HepG2 (cell line): ENCODE results near the gene PCSK6. TPM values are rescaled to one million over a fixed set of nuclear protein-coding genes. Genes with fewer than 3 reads are reported as not detected.

Experiments
- ATAC-seq: fragments of 200-7000 bp; cut with Tn5 transposase; 3 replicates; pipeline ENCODE4 v1.9.1; 2020; ENCODE audit warnings: mild to moderate bottlenecking, moderate library complexity
- BruUV-seq: library from RNA; stranded (reverse); fragments of 400-500 nt; replicated peaks from 2 replicates; lab custom pipeline; 2021; lab: Mats Ljungman, UMichigan
- CTCF ChIA-PET: fragments of 300-600 bp; formaldehyde crosslinking; extraction: SDS; loops from one replicate; lab custom pipeline; 2021; ENCODE audit warnings: low total read pairs, inconsistent platforms, low intra/inter-chr PET ratio; lab: Yijun Ruan, JAX
- POLR2A ChIA-PET: fragments of 350-600 bp; sonication (Branson Sonifier 250); formaldehyde crosslinking; loops from one replicate; lab custom pipeline; 2020; ENCODE audit warnings: antibody characterized with exemption, inconsistent platforms; lab: Yijun Ruan, JAX
- DNase-seq: peaks from one replicate; pipeline ENCODE4 v3.0.0-alpha.2; 2015; ENCODE audit warnings: low spot score
- FAIRE-seq: peaks from 3 replicates; lab custom pipeline; 2011; peaks lifted over from hg19 to GRCh38; lab: Jason Lieb, UNC
- H2AFZ ChIP-seq: one replicate; pipeline ENCODE4 v1.6.1; 2011; ENCODE audit warnings: low read length, inconsistent platforms
- H3K27ac ChIP-seq: fragments of 300-600 bp; 3 replicates; pipeline ENCODE4 v1.8.0; 2011; ENCODE audit warnings: mixed run types, mild to moderate bottlenecking, mixed read lengths, low read length, inconsistent platforms; ENCODE audit not compliant: insufficient read depth; ENCODE audit errors: extremely low read length
- H3K27me3 ChIP-seq, 2 experiments: fragments of 200-600 bp in 1 of 2; 2 replicates in 1 of 2; 3 replicates in 1 of 2; pipeline versions ENCODE4 v1.6.0 to v1.8.0; 2011; ENCODE audit warnings: low read length in 2 of 2, mild to moderate bottlenecking in 2 of 2, moderate library complexity in 2 of 2, inconsistent platforms in 1 of 2; ENCODE audit not compliant: insufficient read depth in 2 of 2, control insufficient read depth in 1 of 2
- H3K36me3 ChIP-seq, 2 experiments: fragments of 200-600 bp in 1 of 2; replicated peaks in 1 of 2; 2 replicates in 1 of 2; 3 replicates in 1 of 2; pipeline versions ENCODE4 v1.5.1 to v1.8.0; 2011; ENCODE audit warnings: low read length in 2 of 2, inconsistent platforms in 1 of 2; ENCODE audit not compliant: insufficient read depth in 2 of 2, control insufficient read depth in 1 of 2
- H3K4me1 ChIP-seq: 2 replicates; pipeline ENCODE4 v1.5.1; 2012; ENCODE audit warnings: low read length, inconsistent platforms; ENCODE audit not compliant: insufficient read depth
- H3K4me2 ChIP-seq: 2 replicates; pipeline ENCODE4 v1.6.0; 2011; ENCODE audit warnings: low read depth, low read length, inconsistent platforms
- H3K4me3 ChIP-seq, 3 experiments: fragments of 200-600 bp in 1 of 3; sonication (generic), shearing (Covaris generic) in 1 of 3; replicated peaks in 1 of 3; 2 replicates each; pipeline ENCODE4 v1.5.1; 2011 to 2016; ENCODE audit warnings: low read length in 3 of 3, inconsistent platforms in 2 of 3, low read depth in 2 of 3, mild to moderate bottlenecking in 2 of 3, control low read depth in 1 of 3, mixed read lengths in 1 of 3; ENCODE audit not compliant: insufficient read depth in 1 of 3
- H3K79me2 ChIP-seq: one replicate; pipeline ENCODE4 v1.6.1; 2011; ENCODE audit warnings: low read length, inconsistent platforms; ENCODE audit not compliant: insufficient read depth
- H3K9ac ChIP-seq: 2 replicates; pipeline ENCODE4 v1.6.0; 2011; ENCODE audit warnings: mild to moderate bottlenecking, low read depth, low read length, inconsistent platforms; ENCODE audit not compliant: insufficient read depth
- H3K9me3 ChIP-seq: 2 replicates; pipeline ENCODE4 v1.5.1; 2012; ENCODE audit warnings: mild to moderate bottlenecking, low read length
- H4K20me1 ChIP-seq: 2 replicates; pipeline ENCODE4 v1.6.0; 2011; ENCODE audit warnings: inconsistent platforms, mild to moderate bottlenecking, low read length, moderate library complexity; ENCODE audit not compliant: insufficient read depth
- ETV5 ChIP-seq: IDR thresholded peaks from 2 replicates; pipeline ENCODE4 v1.6.1; 2018; ENCODE audit warnings: missing biosample characterization, missing genetic modification reagents, inconsistent platforms, borderline replicate concordance
- FOSL1 ChIP-seq: sonication (generic); formaldehyde crosslinking; IDR thresholded peaks from 2 replicates; pipeline ENCODE4 v1.9.0; 2021; ENCODE audit warnings: missing genetic modification reagents, borderline replicate concordance
- FOXC1 ChIP-seq: sonication (generic); formaldehyde crosslinking; IDR thresholded peaks from 2 replicates; pipeline ENCODE4 v1.8.0; 2022; ENCODE audit warnings: mild to moderate bottlenecking, missing genetic modification reagents, borderline replicate concordance
- IKZF1 ChIP-seq: fragments of 450-650 bp; IDR thresholded peaks from 2 replicates; pipeline ENCODE4 v1.7.1; 2016
- MXI1 ChIP-seq: IDR thresholded peaks from 3 replicates; pipeline ENCODE4 v1.6.1; 2012; ENCODE audit warnings: low read depth, low read length, inconsistent platforms, borderline replicate concordance
- NFE2L2 ChIP-seq: fragments of 150-350 bp; IDR thresholded peaks from 2 replicates; pipeline ENCODE4 v1.6.1; 2014; ENCODE audit warnings: low read length
- SAP130 ChIP-seq: IDR thresholded peaks from 2 replicates; pipeline ENCODE4 v1.6.1; 2016; ENCODE audit warnings: low read depth
- SATB2 ChIP-seq: sonication (generic); formaldehyde crosslinking; IDR thresholded peaks from 2 replicates; pipeline ENCODE4 v1.5.0; 2020; ENCODE audit warnings: missing genetic modification reagents
- TFAP4 ChIP-seq: sonication (generic); IDR thresholded peaks from 2 replicates; pipeline ENCODE4 v1.6.1; 2016; ENCODE audit warnings: low read depth, borderline replicate concordance
- ZFP36 ChIP-seq: fragments of 150-350 bp; IDR thresholded peaks from 2 replicates; pipeline ENCODE4 v1.6.1; 2018; ENCODE audit warnings: borderline replicate concordance, low read length, low read depth; ENCODE audit not compliant: partially characterized antibody
- ZNF180 ChIP-seq: sonication (generic); formaldehyde crosslinking; IDR thresholded peaks from 2 replicates; pipeline ENCODE4 v1.4.0; 2020; ENCODE audit warnings: low read depth, missing genetic modification reagents, borderline replicate concordance
- ZNF317 ChIP-seq: sonication (generic); formaldehyde crosslinking; IDR thresholded peaks from 2 replicates; pipeline ENCODE4 v1.5.0; 2020; ENCODE audit warnings: mild to moderate bottlenecking, missing genetic modification reagents
- ZNF616 ChIP-seq: sonication (generic); formaldehyde crosslinking; IDR thresholded peaks from 2 replicates; pipeline ENCODE4 v1.5.0; 2020; ENCODE audit warnings: low read depth, mild to moderate bottlenecking, missing genetic modification reagents
- WGBS: methylation state at CpG from one replicate; pipeline ENCODE4 v1.1.6; 2017; ENCODE audit warnings: low lambda C conversion rate; 5-methylcytosine and 5-hydroxymethylcytosine counted together
- in situ Hi-C: cut with HindIII; loops from 2 replicates; pipeline ENCODE4 v1.10.0; 2017; ENCODE audit warnings: low pct_unique_long_range_greater_than_20kb; ENCODE audit not compliant: extremely low pct_ligation_motif_present
- intact Hi-C: fragments of 100-400 bp; cut with micrococcal nuclease; formaldehyde crosslinking; loops from one replicate; pipeline ENCODE4 v1.10.0; 2022; ENCODE audit not compliant: unreplicated experiment
- polyA plus RNA-seq, 8 experiments: library from polyadenylated mRNA; depleted of rRNA in 3 of 8; stranded (reverse) in 7 of 8; unstranded in 1 of 8; fragments of >200 nt; fragmentation: Illumina TruSeq in 4 of 8; extraction: Trizol in 4 of 8; gene quantifications; 2 replicates each; pipeline versions ENCODE4 v1.2.1 to v1.2.3, GENCODE V29; 2011 to 2016; ENCODE audit warnings: low read depth in 4 of 8, missing spikeins in 1 of 8, mixed read lengths in 1 of 8; ENCODE audit not compliant: insufficient read depth in 1 of 8
- total RNA-seq, 5 experiments: library from RNA; depleted of rRNA; stranded (reverse); fragments of >200 nt; fragmentation: Illumina TruSeq; extraction: Trizol; gene quantifications; 2 replicates each; pipeline ENCODE4 v1.2.3, GENCODE V29; 2016; ENCODE audit warnings: low read depth in 1 of 5
- TF ChIP-seq, protein P1 (sequence below): sonication (generic); formaldehyde crosslinking; IDR thresholded peaks from 2 replicates; pipeline ENCODE4 v1.5.0; 2020; ENCODE audit warnings: missing genetic modification reagents
- TF ChIP-seq, protein P2 (sequence below): sonication (generic); formaldehyde crosslinking; IDR thresholded peaks from 2 replicates; pipeline ENCODE4 v1.5.0; 2020; ENCODE audit warnings: mild to moderate bottlenecking, missing genetic modification reagents, moderate library complexity
- TF ChIP-seq, protein P3 (sequence below): fragments of 450-650 bp; IDR thresholded peaks from 2 replicates; pipeline ENCODE4 v1.6.1; 2017

The PCSK6 gene
- total and polyA plus RNA-seq, 2 of the 13 experiments (the other 11 are each of a cell fraction or from before 2014, with no cell fraction given): 56.5 to 155 TPM

GRCh38 chr15:101255615-101256241 is 233.8 kb downstream of the PCSK6 start:
- DNase-seq (peak; percentile 45), FAIRE-seq (no peak), ATAC-seq (peak; percentile 37)
- Histone ChIP-seq H3K9me3 (no peaks in the 10 kb centered on the region), H3K36me3 (no peaks in the 10 kb centered on the region), H3K27me3 (peaks cover 0 to 4% of the 10 kb centered on the region in 2 experiments; a peak in 2 of 5 replicates), H3K79me2 (peaks cover 3% of the 10 kb centered on the region), H3K9ac (no peak overlapping the region), H4K20me1 (peaks cover 2% of the 10 kb centered on the region; the same call in 1 of the 2 replicates), H3K4me2 (peak overlapping the region; percentile 60), H3K27ac (no peak overlapping the region), H2AFZ (peak overlapping the region; percentile 1), H3K4me3 (0 out of 6 replicates have a peak overlapping the region, but pooled peaks of 1 of the 3 experiments have one; percentile 9), H3K4me1 (peaks cover 42% of the 10 kb centered on the region)
- in situ Hi-C loops: loop anchor here (5.0 to 25.0 kb wide), 4 partner anchors 171 to 593 kb away; partner anchors contain the start of gene LRRK1
- intact Hi-C loops: loop anchor here (10.0 kb wide), 2 partner anchors 131 to 341 kb away; partner anchors contain the start of gene LRRK1
- ChIA-PET POLR2A (interaction anchor here (0.9 to 1.4 kb wide), 2 partner anchors 12 to 165 kb away, joined by 3 to 4 read pairs; no protein-coding TSS in a partner anchor), CTCF (interaction anchor here (3.0 to 4.7 kb wide), 2 partner anchors 166 to 240 kb away, joined by 37 to 72 read pairs; no protein-coding TSS in a partner anchor)
- 0% methylated on average over 6 of the region's 8 CpGs for WGBS
- no TSS peak for BruUV-seq
- TF ChIP-seq NFE2L2: 0 out of 2 replicates have a peak, but pooled peaks have one; percentile 14
- no peak for TF ChIP-seq SATB2
- TF ChIP-seq ZNF616: no peak
- no peak for TF ChIP-seq ZNF317 (CRISPR knock-in tag)
- no peak for TF ChIP-seq ZFP36
- TF ChIP-seq ZNF180 (CRISPR knock-in tag): no peak
- no peak for TF ChIP-seq FOXC1 (CRISPR knock-in tag)
- TF ChIP-seq, protein P1, sequence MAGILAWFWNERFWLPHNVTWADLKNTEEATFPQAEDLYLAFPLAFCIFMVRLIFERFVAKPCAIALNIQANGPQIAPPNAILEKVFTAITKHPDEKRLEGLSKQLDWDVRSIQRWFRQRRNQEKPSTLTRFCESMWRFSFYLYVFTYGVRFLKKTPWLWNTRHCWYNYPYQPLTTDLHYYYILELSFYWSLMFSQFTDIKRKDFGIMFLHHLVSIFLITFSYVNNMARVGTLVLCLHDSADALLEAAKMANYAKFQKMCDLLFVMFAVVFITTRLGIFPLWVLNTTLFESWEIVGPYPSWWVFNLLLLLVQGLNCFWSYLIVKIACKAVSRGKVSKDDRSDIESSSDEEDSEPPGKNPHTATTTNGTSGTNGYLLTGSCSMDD (CRISPR knock-in tag): no peak
- peak; percentile 71; the same call in 1 of the 2 replicates for TF ChIP-seq TFAP4
- TF ChIP-seq, protein P2, sequence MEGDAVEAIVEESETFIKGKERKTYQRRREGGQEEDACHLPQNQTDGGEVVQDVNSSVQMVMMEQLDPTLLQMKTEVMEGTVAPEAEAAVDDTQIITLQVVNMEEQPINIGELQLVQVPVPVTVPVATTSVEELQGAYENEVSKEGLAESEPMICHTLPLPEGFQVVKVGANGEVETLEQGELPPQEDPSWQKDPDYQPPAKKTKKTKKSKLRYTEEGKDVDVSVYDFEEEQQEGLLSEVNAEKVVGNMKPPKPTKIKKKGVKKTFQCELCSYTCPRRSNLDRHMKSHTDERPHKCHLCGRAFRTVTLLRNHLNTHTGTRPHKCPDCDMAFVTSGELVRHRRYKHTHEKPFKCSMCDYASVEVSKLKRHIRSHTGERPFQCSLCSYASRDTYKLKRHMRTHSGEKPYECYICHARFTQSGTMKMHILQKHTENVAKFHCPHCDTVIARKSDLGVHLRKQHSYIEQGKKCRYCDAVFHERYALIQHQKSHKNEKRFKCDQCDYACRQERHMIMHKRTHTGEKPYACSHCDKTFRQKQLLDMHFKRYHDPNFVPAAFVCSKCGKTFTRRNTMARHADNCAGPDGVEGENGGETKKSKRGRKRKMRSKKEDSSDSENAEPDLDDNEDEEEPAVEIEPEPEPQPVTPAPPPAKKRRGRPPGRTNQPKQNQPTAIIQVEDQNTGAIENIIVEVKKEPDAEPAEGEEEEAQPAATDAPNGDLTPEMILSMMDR (CRISPR knock-in tag): 0 out of 2 replicates have a peak, but pooled peaks have one; percentile 14
- no peak for TF ChIP-seq IKZF1
- TF ChIP-seq MXI1: no peak
- TF ChIP-seq SAP130 (CRISPR knock-in tag): peak; percentile 65
- TF ChIP-seq ETV5 (CRISPR knock-in tag): no peak
- TF ChIP-seq, protein P3, sequence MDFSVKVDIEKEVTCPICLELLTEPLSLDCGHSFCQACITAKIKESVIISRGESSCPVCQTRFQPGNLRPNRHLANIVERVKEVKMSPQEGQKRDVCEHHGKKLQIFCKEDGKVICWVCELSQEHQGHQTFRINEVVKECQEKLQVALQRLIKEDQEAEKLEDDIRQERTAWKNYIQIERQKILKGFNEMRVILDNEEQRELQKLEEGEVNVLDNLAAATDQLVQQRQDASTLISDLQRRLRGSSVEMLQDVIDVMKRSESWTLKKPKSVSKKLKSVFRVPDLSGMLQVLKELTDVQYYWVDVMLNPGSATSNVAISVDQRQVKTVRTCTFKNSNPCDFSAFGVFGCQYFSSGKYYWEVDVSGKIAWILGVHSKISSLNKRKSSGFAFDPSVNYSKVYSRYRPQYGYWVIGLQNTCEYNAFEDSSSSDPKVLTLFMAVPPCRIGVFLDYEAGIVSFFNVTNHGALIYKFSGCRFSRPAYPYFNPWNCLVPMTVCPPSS: no peak
- TF ChIP-seq FOSL1 (CRISPR knock-in tag): no peak
